SK-N-DZ (cell line): Measurements from ENCODE around the gene PSPC1. TPM values are rescaled to one million over a fixed set of nuclear protein-coding genes. Genes with fewer than 3 reads are reported as not detected.
"Not testable (repeated sequence)": the region's sequence is repeated elsewhere in the genome, so short reads cannot be mapped to it uniquely, and the experiment has no call there.

Experiments used
- DNase-seq: peaks from one replicate; pipeline ENCODE4 v3.0.0-alpha.2; 2015; ENCODE audit warnings: low spot score
- polyA plus RNA-seq, 2 experiments: library from polyadenylated mRNA; depleted of rRNA; stranded (reverse); fragments of >200 nt; gene quantifications; 2 replicates each; pipeline ENCODE4 v1.2.3, GENCODE V29; 2014

The PSPC1 gene, protein sequence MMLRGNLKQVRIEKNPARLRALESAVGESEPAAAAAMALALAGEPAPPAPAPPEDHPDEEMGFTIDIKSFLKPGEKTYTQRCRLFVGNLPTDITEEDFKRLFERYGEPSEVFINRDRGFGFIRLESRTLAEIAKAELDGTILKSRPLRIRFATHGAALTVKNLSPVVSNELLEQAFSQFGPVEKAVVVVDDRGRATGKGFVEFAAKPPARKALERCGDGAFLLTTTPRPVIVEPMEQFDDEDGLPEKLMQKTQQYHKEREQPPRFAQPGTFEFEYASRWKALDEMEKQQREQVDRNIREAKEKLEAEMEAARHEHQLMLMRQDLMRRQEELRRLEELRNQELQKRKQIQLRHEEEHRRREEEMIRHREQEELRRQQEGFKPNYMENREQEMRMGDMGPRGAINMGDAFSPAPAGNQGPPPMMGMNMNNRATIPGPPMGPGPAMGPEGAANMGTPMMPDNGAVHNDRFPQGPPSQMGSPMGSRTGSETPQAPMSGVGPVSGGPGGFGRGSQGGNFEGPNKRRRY
- polyA plus RNA-seq (2014; cell fraction: cytosol; rRNA removed), result 97.4 and 103 TPM in 2 replicates
- polyA plus RNA-seq (2014; cell fraction: nucleus; rRNA removed), result 78.9 and 93.4 TPM in 2 replicates

DNA sequence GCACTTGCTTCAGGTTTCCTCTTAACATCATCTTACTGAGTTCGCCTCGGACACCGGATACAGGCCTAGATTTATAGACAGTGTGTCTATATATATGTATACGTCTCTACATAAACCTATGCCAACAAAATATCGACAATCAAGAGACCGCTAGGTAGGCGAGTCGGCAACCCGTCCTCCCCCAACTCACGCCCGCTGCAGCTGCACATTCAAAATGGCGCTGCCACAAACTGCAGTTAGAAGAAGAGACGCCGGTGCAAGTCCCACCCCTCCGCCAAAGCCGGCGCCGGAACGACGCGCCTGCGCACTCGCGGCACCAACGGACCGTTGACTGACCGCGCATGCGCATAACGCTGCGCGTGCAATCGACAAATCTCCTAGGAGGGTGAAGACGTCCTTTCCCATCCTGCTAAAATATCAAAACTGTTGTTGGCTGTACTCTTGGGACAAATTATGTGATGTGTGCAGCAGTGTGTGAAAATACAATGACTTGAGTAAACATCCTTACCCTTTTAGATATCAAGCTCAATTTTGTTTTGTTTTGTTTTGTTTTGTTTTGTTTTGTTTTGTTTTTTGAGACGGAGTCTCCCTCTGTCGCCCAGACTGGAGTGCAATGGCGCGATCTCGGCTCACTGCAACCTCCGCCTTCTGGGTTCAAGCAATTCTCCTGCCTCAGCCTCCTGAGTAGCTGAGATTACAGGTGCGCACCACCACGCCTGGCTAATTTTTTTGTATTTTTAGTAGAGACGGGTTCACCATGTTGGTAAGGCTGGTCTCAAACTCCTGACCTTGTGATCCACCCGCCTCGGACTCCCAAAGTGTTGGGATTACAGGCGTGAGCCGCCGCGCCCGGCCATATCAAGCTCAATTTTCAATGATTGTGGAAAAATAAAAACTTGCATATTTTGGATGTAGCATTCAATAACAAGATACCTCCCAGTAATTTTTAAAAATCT is at the start of gene PSPC1:
Gene PSPC1, minus strand, starts transcription at position 219 of the 956 bp plus-strand sequence. Its CDS starts 188 bp downstream, at position 31.
- peak; percentile 92 for DNase-seq

DNA sequence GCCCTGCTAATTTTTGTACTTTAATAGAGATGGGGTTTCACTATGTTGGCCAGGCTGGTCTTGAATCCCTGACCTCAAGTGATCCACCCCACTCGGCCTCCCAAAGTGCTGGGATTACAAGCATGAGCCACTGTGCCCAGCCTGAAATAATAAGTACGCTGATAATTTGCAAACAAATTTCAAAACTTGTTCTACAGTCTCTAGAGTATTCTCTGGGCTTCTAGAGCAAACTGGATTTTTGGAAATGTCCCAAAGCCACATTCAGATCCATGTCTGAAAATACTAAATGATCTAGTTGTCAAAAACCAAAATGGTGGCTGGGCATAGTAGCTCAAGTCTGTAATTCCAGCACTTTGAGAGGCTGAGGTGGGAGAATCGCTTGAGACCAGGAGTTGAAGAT is 39.9 kb upstream of the PSPC1 start:
- no peak for DNase-seq

GRCh38 chr13:19818223-19818842 is 35.6 kb upstream of the PSPC1 start:
- peak; percentile 10 for DNase-seq

DNA sequence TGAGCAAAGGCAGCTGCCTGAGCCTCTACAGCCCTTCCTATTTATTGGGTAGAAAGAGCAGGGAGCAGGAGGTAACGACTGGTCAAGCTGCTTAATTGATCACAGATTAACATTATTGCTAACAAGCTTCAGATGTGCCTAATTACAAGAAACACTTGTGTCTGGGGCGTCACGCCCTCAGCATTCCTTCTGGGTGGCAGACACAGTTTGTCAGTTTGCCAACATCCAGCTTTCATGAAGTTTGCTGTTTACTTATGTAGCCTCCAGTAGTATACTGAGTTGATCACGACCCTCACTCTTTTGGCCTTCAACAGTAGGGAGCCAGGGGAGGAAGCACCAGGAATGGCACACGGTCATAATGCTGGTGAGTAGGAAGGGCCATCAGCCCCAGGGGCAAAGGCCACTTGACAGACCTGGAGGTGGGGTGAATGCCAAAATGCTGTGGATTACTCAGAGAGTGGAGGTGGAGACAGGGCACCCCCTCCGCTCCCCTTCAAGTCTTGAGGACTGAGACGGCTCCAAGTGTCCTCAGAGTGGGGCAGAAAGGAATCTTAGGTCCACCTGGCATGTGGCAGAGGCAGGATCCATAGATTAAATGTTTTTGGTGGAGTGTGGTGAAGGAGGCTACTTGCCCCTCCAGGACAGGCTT is 34.9 kb upstream of the PSPC1 start:
- DNase-seq, result no peak

- no peak for DNase-seq
Observed at GRCh38 chr13:19817106-19817505, 34.4 kb upstream of the PSPC1 start.

DNA sequence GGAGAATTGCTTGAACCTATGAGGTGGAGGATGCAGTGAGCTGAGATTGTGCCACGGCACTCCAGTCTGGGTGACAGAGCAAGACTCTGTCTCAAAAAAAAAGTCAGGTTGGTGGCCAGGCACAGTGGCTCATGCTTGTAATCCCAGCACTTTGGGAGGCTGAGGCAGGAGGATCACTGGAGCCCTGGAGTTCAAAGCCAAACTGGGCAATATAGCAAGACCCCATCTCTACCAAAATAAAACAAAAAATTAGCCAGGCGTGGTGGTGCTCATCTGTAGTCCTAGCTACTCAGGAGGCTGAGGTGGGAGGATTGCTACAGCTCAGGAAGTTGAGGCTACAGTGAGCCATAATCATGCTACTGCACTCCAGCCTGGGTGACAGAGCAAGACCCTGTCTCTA is 33.1 kb upstream of the PSPC1 start:
- DNase-seq, result not testable (repeated sequence)

DNA sequence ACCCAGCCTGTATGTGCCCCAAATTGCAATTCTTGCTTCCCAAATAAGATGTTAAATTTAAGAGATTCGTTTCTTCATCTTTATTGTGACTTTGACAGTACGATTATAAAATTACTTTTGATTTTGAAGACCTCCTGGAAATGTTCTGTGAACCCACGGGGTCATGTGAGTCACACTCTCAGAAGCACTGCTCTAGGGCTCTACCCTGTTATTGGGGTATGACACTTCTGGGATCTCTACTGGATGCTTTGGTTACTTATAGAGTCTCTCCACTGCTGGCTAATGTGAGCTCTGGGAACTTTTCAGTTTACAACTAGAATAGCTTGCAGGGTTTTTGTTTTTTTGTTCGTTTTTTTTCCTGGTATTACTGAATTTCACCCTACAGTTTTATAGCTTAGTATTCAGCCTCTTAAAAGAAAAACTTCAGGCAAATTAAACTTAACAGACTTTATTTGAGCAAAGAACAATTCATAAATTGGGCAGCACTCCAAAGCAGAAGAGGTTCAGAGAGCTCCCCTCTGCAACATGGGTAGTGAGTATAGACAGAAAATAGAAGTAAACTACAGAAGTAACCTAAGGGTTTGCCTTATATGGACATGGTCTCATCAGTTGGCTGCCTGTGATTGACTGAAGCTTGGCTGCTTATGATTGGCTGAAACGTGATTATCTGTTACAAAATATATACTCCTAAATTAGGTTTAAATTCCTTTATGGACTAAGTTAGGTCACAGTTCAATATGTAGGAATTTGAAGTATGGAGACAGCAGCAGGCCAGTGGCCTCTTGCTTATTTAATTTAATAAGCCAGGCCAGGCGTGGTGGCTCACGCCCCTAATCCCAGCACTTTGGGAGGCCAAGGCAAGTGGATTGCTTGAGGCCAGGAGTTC is 28.5 kb upstream of the PSPC1 start:
- DNase-seq, result peak; percentile 10

GRCh38 chr13:19810151-19810550 is 27.4 kb upstream of the PSPC1 start:
- DNase-seq, result no peak

- DNase-seq, result no peak
Observed at GRCh38 chr13:19805765-19806164, 23.0 kb upstream of the PSPC1 start.

- no peak for DNase-seq
Observed at GRCh38 chr13:19795956-19796355, 13.2 kb upstream of the PSPC1 start.

DNA sequence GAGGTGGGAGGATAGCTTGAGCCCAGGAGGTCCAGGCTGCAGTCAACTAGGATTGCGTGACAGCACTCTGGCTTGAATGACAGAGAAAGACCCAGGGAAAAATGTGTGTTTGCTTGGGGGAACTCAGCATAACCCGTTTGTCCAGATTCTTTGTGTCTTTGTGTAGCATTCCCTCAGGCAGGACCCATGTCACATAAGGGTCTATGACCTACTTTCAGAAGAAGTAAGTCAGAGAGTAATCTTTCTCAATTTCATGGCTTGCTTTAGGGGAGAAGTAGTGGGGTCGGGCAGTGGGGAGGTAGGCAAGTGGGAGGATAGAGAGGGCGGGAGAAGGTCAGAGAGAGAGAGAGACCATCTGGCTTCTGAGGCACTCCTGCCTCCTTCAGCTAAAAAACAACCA is 11.9 kb upstream of the PSPC1 start:
- DNase-seq, result no peak

DNA sequence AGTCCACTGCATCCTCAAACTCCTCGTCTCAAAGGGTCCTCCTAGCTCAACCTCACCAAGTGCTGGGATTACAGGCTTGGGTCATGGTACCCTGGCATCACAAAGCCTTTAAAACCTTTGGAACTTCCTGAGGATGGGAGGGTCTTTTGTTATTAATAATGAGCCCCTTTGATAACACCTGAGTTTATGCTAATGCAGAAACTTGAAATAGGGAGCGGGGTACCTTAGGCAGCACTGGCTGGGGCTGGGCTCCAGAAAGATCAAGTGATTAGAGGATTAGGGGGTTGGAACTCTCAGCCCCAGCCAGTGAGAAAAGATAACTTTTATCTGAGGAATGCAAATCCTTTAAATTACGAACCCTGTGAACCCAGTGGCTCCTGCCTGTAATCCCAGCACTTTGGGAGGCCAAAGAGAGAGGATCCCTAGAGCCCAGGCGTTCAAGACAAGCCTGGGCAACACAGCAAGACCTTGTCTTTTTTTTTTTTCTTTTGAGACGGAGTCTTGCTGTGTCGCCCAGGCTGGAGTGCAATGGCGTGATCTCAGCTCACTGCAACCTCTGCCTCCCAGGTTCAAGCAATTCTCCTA is 9.3 kb upstream of the PSPC1 start:
- no peak for DNase-seq

- peak; percentile 13 for DNase-seq
Observed at GRCh38 chr13:19782049-19782726, 557 bp downstream of the PSPC1 start.

- peak; percentile 13 for DNase-seq
Observed at GRCh38 chr13:19781526-19781925, 1.2 kb downstream of the PSPC1 start.

DNA sequence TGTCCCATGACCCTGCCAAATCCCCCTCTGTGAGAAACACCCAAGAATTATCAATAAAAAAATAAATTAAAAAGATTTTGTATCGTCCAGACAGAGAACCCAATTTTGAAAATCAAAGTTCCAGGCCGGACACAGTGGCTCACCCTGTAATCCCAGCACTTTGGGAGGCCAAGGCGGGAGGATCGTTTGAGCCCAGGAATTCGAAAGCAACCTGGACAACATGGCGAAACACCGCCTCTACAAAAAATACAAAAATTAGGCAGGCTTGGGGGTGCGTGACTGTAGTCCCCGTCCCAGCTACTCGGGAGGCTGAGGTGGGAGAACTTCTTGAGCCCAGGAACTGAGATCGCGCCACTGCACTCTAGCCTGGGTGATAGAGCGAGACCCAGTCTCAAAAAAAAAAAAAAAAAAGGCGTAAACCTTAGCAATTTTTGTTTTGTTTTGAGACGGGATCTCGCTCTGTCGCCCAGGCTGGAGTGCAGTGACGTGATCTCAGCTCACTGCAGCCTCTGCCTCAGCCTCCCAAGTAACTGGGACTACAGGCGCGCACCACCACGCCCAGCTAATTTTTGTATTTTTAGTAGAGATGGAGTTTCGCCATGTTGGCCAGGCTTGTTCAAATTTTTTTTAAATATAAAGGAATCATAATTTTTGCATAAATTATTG is 1.9 kb downstream of the PSPC1 start:
- DNase-seq, result not testable (repeated sequence)

DNA sequence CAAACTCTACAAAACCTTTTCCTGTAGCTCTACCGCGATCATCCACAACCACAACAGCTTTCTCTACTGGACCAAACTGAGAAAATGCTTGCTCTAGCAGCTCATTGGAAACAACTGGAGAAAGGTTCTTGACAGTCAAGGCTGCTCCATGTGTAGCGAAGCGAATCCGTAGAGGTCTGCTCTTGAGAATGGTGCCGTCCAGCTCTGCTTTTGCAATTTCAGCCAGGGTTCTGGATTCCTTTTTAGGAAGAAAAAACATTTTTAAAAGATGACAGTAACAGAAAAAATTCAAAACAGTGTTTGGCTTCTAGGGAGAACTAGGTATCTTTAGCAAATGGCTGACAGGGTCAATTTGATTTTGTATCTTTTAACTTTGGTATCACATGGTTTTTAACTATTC is 10.4 kb downstream of the PSPC1 start:
- no peak for DNase-seq

DNA sequence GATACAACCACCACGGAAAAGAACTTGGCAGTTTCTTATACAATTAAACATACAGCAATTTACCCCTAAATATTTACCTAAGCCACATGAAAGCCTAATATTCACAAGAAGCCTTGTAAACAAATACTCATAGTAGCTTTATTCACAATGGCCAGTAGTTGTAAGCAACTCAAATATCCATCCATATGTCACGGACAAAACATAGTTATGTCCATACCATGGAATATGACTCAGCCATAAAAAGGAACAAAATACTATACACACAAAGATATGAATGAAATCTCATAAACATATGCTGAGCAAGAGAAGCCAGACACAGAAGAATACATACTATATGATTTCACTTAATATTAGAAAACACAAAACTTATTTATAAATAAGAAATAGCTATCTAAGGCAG is 12.9 kb downstream of the PSPC1 start:
- no peak for DNase-seq

- no peak for DNase-seq
Observed at GRCh38 chr13:19767966-19768365, 14.8 kb downstream of the PSPC1 start.
